HG02852 (cell line): Measurements from ENCODE around the gene KDM6A.
A peak's percentile ranks its signal among the peaks of the same experiment; 100 is the strongest.
"Not testable (repeated sequence)": the region's sequence is repeated elsewhere in the genome, so short reads cannot be mapped to it uniquely, and the experiment has no call there.

Source experiments
- ATAC-seq: cut with Tn5 transposase; IDR thresholded peaks from one replicate; pipeline ENCODE4 v1.9.1; 2021; ENCODE audit warnings: mild to moderate bottlenecking, moderate library complexity; ENCODE audit not compliant: unreplicated experiment

Gene KDM6A

GRCh38 chrX:45068569-45068968 lies 195.6 kb downstream of the KDM6A start:
- ATAC-seq, result no peak

- peak; percentile 64 for ATAC-seq
These were observed 197.4 kb downstream of the KDM6A start for GRCh38 chrX:45070116-45071007.

- not testable (repeated sequence) for ATAC-seq
These were observed 200.0 kb downstream of the KDM6A start for GRCh38 chrX:45073011-45073410.

GRCh38 chrX:45077748-45078424 lies 204.9 kb downstream of the KDM6A start:
- peak; percentile 90 for ATAC-seq

GRCh38 chrX:45083314-45083713 lies 210.3 kb downstream of the KDM6A start:
- ATAC-seq, result no peak

GRCh38 chrX:45110494-45110893 lies 237.5 kb downstream of the KDM6A start:
- ATAC-seq, result no peak

- ATAC-seq, result no peak
These were observed 253.2 kb downstream of the KDM6A start for GRCh38 chrX:45126158-45126557.

- no peak for ATAC-seq
These were observed 256.0 kb downstream of the KDM6A start for GRCh38 chrX:45128896-45129454.

- no peak for ATAC-seq
These were observed 260.5 kb downstream of the KDM6A start for GRCh38 chrX:45133465-45133864.

- ATAC-seq, result no peak
These were observed 261.3 kb downstream of the KDM6A start for GRCh38 chrX:45134315-45134731.

GRCh38 chrX:45134775-45135174 lies 261.8 kb downstream of the KDM6A start:
- ATAC-seq, result no peak

GRCh38 chrX:45135391-45136075 lies 262.5 kb downstream of the KDM6A start:
- ATAC-seq, result not testable (repeated sequence)

GRCh38 chrX:45137531-45137930 lies 264.5 kb downstream of the KDM6A start:
- no peak for ATAC-seq

GRCh38 chrX:45138525-45138924 lies 265.5 kb downstream of the KDM6A start:
- ATAC-seq, result no peak

GRCh38 chrX:45140812-45141211 lies 267.8 kb downstream of the KDM6A start:
- no peak for ATAC-seq

GRCh38 chrX:45142185-45142584 lies 269.2 kb downstream of the KDM6A start:
- no peak for ATAC-seq

- no peak for ATAC-seq
These were observed 270.5 kb downstream of the KDM6A start for GRCh38 chrX:45143455-45143854.

GRCh38 chrX:45145492-45146215 lies 272.7 kb downstream of the KDM6A start:
- no peak for ATAC-seq

GRCh38 chrX:45150821-45151220 lies 277.8 kb downstream of the KDM6A start:
- ATAC-seq, result no peak

GRCh38 chrX:45154033-45154360 lies 281.0 kb downstream of the KDM6A start:
- ATAC-seq, result no peak

- no peak for ATAC-seq
These were observed 281.5 kb downstream of the KDM6A start for GRCh38 chrX:45154462-45154861.
